Left ventricle myocardium superior (tissue), 1 donor: ENCODE results near the gene FCN2. TPM values are rescaled to one million over a fixed set of nuclear protein-coding genes. Genes with fewer than 3 reads are reported as not detected.

Experiments
- ATAC-seq: fragments of 200-7000 bp; cut with Tn5 transposase; one replicate; pipeline ENCODE4 v1.9.1; 2020; ENCODE audit warnings: mild to moderate bottlenecking, moderate library complexity
- DNase-seq: peaks from one replicate; pipeline ENCODE4 v3.0.0-alpha.2; 2020
- intact Hi-C: fragments of 100-400 bp; cut with micrococcal nuclease; formaldehyde crosslinking; loops from one replicate; pipeline ENCODE4 v1.11.0; 2022
- total RNA-seq: library from RNA; stranded (reverse); fragmentation: NEBNext Ultra II Directional; extraction: Animal tissue kit (Norgen Biotek cat#: 25700); gene quantifications from one replicate; pipeline ENCODE4 v1.2.1, GENCODE V29; 2021
- donor health status: DM: no; HTN: yes; CAD: no; lungs with severe emphysema.

The FCN2 gene
- total RNA-seq, 1 donor from 2014 or later = not detected

GRCh38 chr9:134863941-134864820 is 16.4 kb upstream of the FCN2 start:
- ATAC-seq = peak; percentile 55

GRCh38 chr9:134864821-134865190 is 15.8 kb upstream of the FCN2 start:
- intact Hi-C loops = no loop called here
- ATAC-seq (no peak), DNase-seq (no peak)

More at GRCh38 chr9:134863941-134864820, 16.4 kb upstream of the FCN2 start:
- DNase-seq = peak; percentile 58
- intact Hi-C loops = no loop called here

GRCh38 chr9:134867917-134868750 is 12.5 kb upstream of the FCN2 start:
- ATAC-seq (no peak), DNase-seq (no peak)
- intact Hi-C loops = no loop called here

- intact Hi-C loops = no loop called here
- DNase-seq (no peak), ATAC-seq (no peak)
Measured at GRCh38 chr9:134868751-134869553, 11.7 kb upstream of the FCN2 start.

- intact Hi-C loops = no loop called here
- ATAC-seq (no peak), DNase-seq (no peak)
Measured at GRCh38 chr9:134869554-134870300, 10.9 kb upstream of the FCN2 start.

- DNase-seq = no peak
- no peak for ATAC-seq
- intact Hi-C loops = no loop called here
Measured at GRCh38 chr9:134870301-134870694, 10.3 kb upstream of the FCN2 start.

- ATAC-seq = peak; percentile 21
- no peak for DNase-seq
- intact Hi-C loops = no loop called here
Measured at GRCh38 chr9:134870746-134871662, 9.6 kb upstream of the FCN2 start.

GRCh38 chr9:134871697-134872340 is 8.8 kb upstream of the FCN2 start:
- intact Hi-C loops = no loop called here
- ATAC-seq (peak; percentile 93), DNase-seq (peak; percentile 50)

GRCh38 chr9:134872482-134873231 is 8.0 kb upstream of the FCN2 start:
- intact Hi-C loops = no loop called here
- no peak for DNase-seq

GRCh38 chr9:134875371-134875770 is 5.2 kb upstream of the FCN2 start:
- DNase-seq (no peak), ATAC-seq (no peak)
- intact Hi-C loops = no loop called here

More at GRCh38 chr9:134872482-134873231, 8.0 kb upstream of the FCN2 start:
- ATAC-seq = no peak

GRCh38 chr9:134877541-134877940 is 3.1 kb upstream of the FCN2 start:
- intact Hi-C loops = no loop called here
- ATAC-seq = no peak
- DNase-seq = no peak

- ATAC-seq (no peak), DNase-seq (no peak)
Measured at GRCh38 chr9:134879664-134880483, 736 bp upstream of the FCN2 start.

GRCh38 chr9:134881313-134881670 is 682 bp downstream of the FCN2 start:
- no peak for DNase-seq
- no peak for ATAC-seq
- intact Hi-C loops = no loop called here

More at GRCh38 chr9:134879664-134880483, 736 bp upstream of the FCN2 start:
- intact Hi-C loops = no loop called here

GRCh38 chr9:134882204-134882785 is 1.7 kb downstream of the FCN2 start:
- ATAC-seq (no peak), DNase-seq (no peak)
- intact Hi-C loops = no loop called here

GRCh38 chr9:134883040-134883782 is 2.6 kb downstream of the FCN2 start:
- intact Hi-C loops = no loop called here
- no peak for ATAC-seq
- no peak for DNase-seq
